HEK293 (cell line): ENCODE results near the gene ANKRD33.

Source experiments
- CTCF ChIP-seq: fragments of 450-650 bp; formaldehyde crosslinking; IDR thresholded peaks from 2 replicates; pipeline ENCODE4 v1.5.1; 2016; ENCODE audit warnings: missing biosample characterization, missing genetic modification characterization
- MEIS1 ChIP-seq: sonication (generic); formaldehyde crosslinking; IDR thresholded peaks from 2 replicates; pipeline ENCODE4 v1.8.1; 2022; ENCODE audit warnings: missing genetic modification reagents, mild to moderate bottlenecking, borderline replicate concordance
- PBX3 ChIP-seq: sonication (generic); formaldehyde crosslinking; IDR thresholded peaks from 2 replicates; pipeline ENCODE4 v1.8.1; 2022; ENCODE audit warnings: mild to moderate bottlenecking, moderate library complexity, missing genetic modification reagents
- ZNF133 ChIP-seq: fragments of 450-650 bp; formaldehyde crosslinking; IDR thresholded peaks from 2 replicates; pipeline ENCODE4 v1.5.1; 2016; ENCODE audit warnings: missing biosample characterization, missing genetic modification characterization
- ZNF174 ChIP-seq: fragments of 450-650 bp; formaldehyde crosslinking; IDR thresholded peaks from 2 replicates; pipeline ENCODE4 v1.5.0; 2017; ENCODE audit warnings: missing biosample characterization, mild to moderate bottlenecking, missing genetic modification characterization
- ZNF2 ChIP-seq: fragments of 450-650 bp; formaldehyde crosslinking; IDR thresholded peaks from 2 replicates; pipeline ENCODE4 v1.5.1; 2016; ENCODE audit warnings: missing biosample characterization, missing genetic modification characterization
- ZNF560 ChIP-seq: fragments of 450-650 bp; formaldehyde crosslinking; IDR thresholded peaks from 2 replicates; pipeline ENCODE4 v1.5.1; 2017; ENCODE audit warnings: missing biosample characterization, missing genetic modification characterization, borderline replicate concordance

GRCh38 chr12:51932218-51933076 lies 44.5 kb downstream of the ANKRD33 start:
- TF ChIP-seq CTCF (no peak), MEIS1 (CRISPR knock-in tag) (no peak), ZNF2 (tag by site-specific recombination) (no peak), ZNF133 (no peak), PBX3 (CRISPR knock-in tag) (no peak), ZNF174 (tag by site-specific recombination) (no peak), ZNF560 (tag by site-specific recombination) (no peak)
